SK-N-SH (cell line): Measurements from ENCODE around the gene OSBP2. TPM values are rescaled to one million over a fixed set of nuclear protein-coding genes. Genes with fewer than 3 reads are reported as not detected.

Source experiments
- CTCF ChIA-PET: fragments of 300-600, 350-600 bp; formaldehyde crosslinking; extraction: SDS; loops from one replicate; lab custom pipeline; 2021; lab: Yijun Ruan, JAX
- POLR2A ChIA-PET: fragments of 350-600 bp; sonication (Branson Sonifier 250); formaldehyde crosslinking; extraction: SDS; loops from one replicate; lab custom pipeline; 2020; ENCODE audit warnings: antibody characterized with exemption, inconsistent platforms; lab: Yijun Ruan, JAX
- DNase-seq: peaks from one replicate; pipeline ENCODE4 v3.0.0; 2012
- H2AFZ ChIP-seq: fragments of 200-600 bp; sonication (generic); 2 replicates; pipeline ENCODE4 v1.8.1; 2016; ENCODE audit warnings: antibody characterized with exemption, mild to moderate bottlenecking, low read depth
- H3F3A ChIP-seq: fragments of 200-600 bp; sonication (generic); replicated peaks from 2 replicates; pipeline ENCODE3; 2016; ENCODE audit warnings: antibody characterized with exemption, mild to moderate bottlenecking; ENCODE audit not compliant: insufficient read depth
- H3K27ac ChIP-seq, 2 experiments: fragments of 200-500 bp in 1 of 2; fragments of 200-600 bp in 1 of 2; sonication (Bioruptor generic) in 1 of 2; sonication (generic), shearing (Covaris generic) in 1 of 2; 2 replicates each; pipeline versions ENCODE4 v1.5.1 to v1.6.1; 2014 to 2016; ENCODE audit warnings: low read depth in 2 of 2, inconsistent platforms in 1 of 2, low read length in 1 of 2, mild to moderate bottlenecking in 1 of 2, mixed read lengths in 1 of 2
- H3K27me3 ChIP-seq: fragments of 200-600 bp; sonication (generic), shearing (Covaris generic); 2 replicates; pipeline ENCODE4 v1.6.1; 2016; ENCODE audit warnings: mixed run types; ENCODE audit not compliant: insufficient read depth
- H3K36me3 ChIP-seq, 2 experiments: fragments of 200-500 bp in 1 of 2; fragments of 200-600 bp in 1 of 2; sonication (Bioruptor generic) in 1 of 2; sonication (generic) in 1 of 2; replicated peaks in 1 of 2; 2 replicates each; pipeline versions ENCODE3 to v1.5.1; 2014 to 2016; ENCODE audit warnings: low read length in 1 of 2, mild to moderate bottlenecking in 1 of 2; ENCODE audit not compliant: insufficient read depth in 2 of 2, control insufficient read depth in 1 of 2
- H3K4me1 ChIP-seq, 2 experiments: fragments of 200-500 bp in 1 of 2; fragments of 200-600 bp in 1 of 2; sonication (Bioruptor generic) in 1 of 2; sonication (generic), shearing (Covaris generic) in 1 of 2; 2 replicates each; pipeline versions ENCODE4 v1.5.1 to v1.6.1; 2014 to 2016; ENCODE audit warnings: low read depth in 1 of 2, low read length in 1 of 2, mixed run types in 1 of 2; ENCODE audit not compliant: insufficient read depth in 2 of 2, control insufficient read depth in 1 of 2
- H3K4me2 ChIP-seq: fragments of 200-600 bp; sonication (generic), shearing (Covaris generic); 2 replicates; pipeline ENCODE4 v1.6.1; 2017; ENCODE audit warnings: mixed run types
- H3K4me3 ChIP-seq, 2 experiments: fragments of 200-500 bp in 1 of 2; fragments of 200-600 bp in 1 of 2; sonication (Bioruptor generic) in 1 of 2; sonication (generic), shearing (Covaris generic) in 1 of 2; 2 replicates each; pipeline versions ENCODE4 v1.5.1 to v1.8.1; 2014 to 2016; ENCODE audit warnings: low read depth in 2 of 2, inconsistent platforms in 1 of 2, low read length in 1 of 2, mild to moderate bottlenecking in 1 of 2, mixed read lengths in 1 of 2, moderate library complexity in 1 of 2
- H3K79me2 ChIP-seq: fragments of 200-600 bp; sonication (generic); 2 replicates; pipeline ENCODE4 v1.8.1; 2017; ENCODE audit warnings: mild to moderate bottlenecking; ENCODE audit not compliant: insufficient read depth
- H3K9ac ChIP-seq: fragments of 200-600 bp; sonication (generic); 2 replicates; pipeline ENCODE4 v1.6.1; 2017; ENCODE audit warnings: mixed run types
- H3K9me2 ChIP-seq: fragments of 200-600 bp; sonication (generic); 2 replicates; pipeline ENCODE4 v1.6.1; 2017; ENCODE audit warnings: mixed run types
- H3K9me3 ChIP-seq: fragments of 200-600 bp; sonication (generic); 2 replicates; pipeline ENCODE4 v1.6.1; 2017; ENCODE audit warnings: mixed run types, mild to moderate bottlenecking, moderate library complexity
- H4K20me1 ChIP-seq: fragments of 200-600 bp; sonication (generic); 2 replicates; pipeline ENCODE4 v1.6.1; 2017; ENCODE audit warnings: mild to moderate bottlenecking, mixed run types; ENCODE audit not compliant: insufficient read depth
- FOXM1 ChIP-seq: IDR thresholded peaks from 2 replicates; pipeline ENCODE4 v1.4.0; 2012; ENCODE audit warnings: low read depth, mild to moderate bottlenecking
- GABPA ChIP-seq: IDR thresholded peaks from 2 replicates; pipeline ENCODE4 v1.4.0; 2012; ENCODE audit warnings: low read depth, mild to moderate bottlenecking
- JUND ChIP-seq: IDR thresholded peaks from 2 replicates; pipeline ENCODE4 v1.4.0; 2012
- MEF2A ChIP-seq: IDR thresholded peaks from 2 replicates; pipeline ENCODE4 v1.4.0; 2012; ENCODE audit warnings: low read depth, borderline replicate concordance
- MXI1 ChIP-seq: IDR thresholded peaks from 2 replicates; pipeline ENCODE4 v1.6.1; 2012; ENCODE audit warnings: mild to moderate bottlenecking, low read depth, low read length, improper control_type of control experiment
- NFIC ChIP-seq: IDR thresholded peaks from 2 replicates; pipeline ENCODE4 v1.4.0; 2012; ENCODE audit warnings: borderline replicate concordance
- RAD21 ChIP-seq: IDR thresholded peaks from 2 replicates; pipeline ENCODE4 v1.6.1; 2012; ENCODE audit warnings: mild to moderate bottlenecking, low read length
- RCOR1 ChIP-seq: fragments of 150-350 bp; IDR thresholded peaks from 2 replicates; pipeline ENCODE4 v1.6.1; 2017; ENCODE audit warnings: antibody characterized with exemption, low read length
- REST ChIP-seq: IDR thresholded peaks from 2 replicates; pipeline ENCODE4 v1.6.1; 2012; ENCODE audit warnings: mild to moderate bottlenecking, low read depth, low read length, moderate library complexity
- RXRA ChIP-seq: IDR thresholded peaks from 2 replicates; pipeline ENCODE4 v1.4.0; 2012; ENCODE audit warnings: low read depth, mild to moderate bottlenecking, borderline replicate concordance
- SMC3 ChIP-seq: IDR thresholded peaks from 2 replicates; pipeline ENCODE4 v1.6.1; 2012; ENCODE audit warnings: low read depth, low read length, improper control_type of control experiment
- TCF12 ChIP-seq: IDR thresholded peaks from 2 replicates; pipeline ENCODE4 v1.4.0; 2012
- TEAD4 ChIP-seq: IDR thresholded peaks from 2 replicates; pipeline ENCODE4 v1.4.0; 2012; ENCODE audit warnings: mild to moderate bottlenecking, borderline replicate concordance; ENCODE audit not compliant: insufficient read depth
- WGBS: methylation state at CpG from one replicate; pipeline ENCODE4 v1.1.6; 2017; ENCODE audit warnings: low lambda C conversion rate; 5-methylcytosine and 5-hydroxymethylcytosine counted together
- polyA plus RNA-seq, 3 experiments: library from polyadenylated mRNA; depleted of rRNA; stranded (reverse); fragments of >200 nt; gene quantifications; 2 replicates each; pipeline ENCODE4 v1.2.3, GENCODE V29; 2012
- TF ChIP-seq, protein P1 (sequence below): fragments of 150-350 bp; IDR thresholded peaks from 2 replicates; pipeline ENCODE4 v1.6.1; 2016; ENCODE audit warnings: mild to moderate bottlenecking, low read depth, low read length
- TF ChIP-seq, protein P2 (sequence below): IDR thresholded peaks from 2 replicates; pipeline ENCODE4 v1.4.0; 2012; ENCODE audit warnings: low read depth, borderline replicate concordance

The OSBP2 gene
- polyA plus RNA-seq, 1 of the 3 experiments (the other 2 are of a cell fraction): 3.1 TPM

DNA sequence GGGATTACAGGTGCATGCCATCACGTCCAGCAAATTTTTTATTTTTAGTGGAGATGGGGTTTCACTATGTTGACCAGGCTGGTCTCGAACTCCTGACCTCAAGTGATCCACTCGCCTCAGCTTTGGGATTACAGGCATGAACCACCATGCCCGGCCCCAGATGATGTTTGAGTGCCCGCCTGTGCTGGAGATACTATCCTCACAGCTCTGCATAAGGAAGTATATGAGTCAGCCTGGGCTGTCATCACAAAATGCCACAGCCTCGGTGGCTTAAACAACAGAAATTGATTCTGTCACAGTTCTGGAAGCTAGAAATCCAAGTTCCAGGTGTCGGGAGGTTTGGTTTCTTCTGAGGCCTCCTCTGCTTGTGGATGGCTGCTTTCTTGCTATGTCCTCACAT lies 119.3 kb downstream of the OSBP2 start (continued):
- no peak for TF ChIP-seq RAD21
- TF ChIP-seq GABPA: no peak
- TF ChIP-seq NFIC: no peak
- no peak for TF ChIP-seq TCF12
- TF ChIP-seq TEAD4: no peak
- TF ChIP-seq, protein P1, sequence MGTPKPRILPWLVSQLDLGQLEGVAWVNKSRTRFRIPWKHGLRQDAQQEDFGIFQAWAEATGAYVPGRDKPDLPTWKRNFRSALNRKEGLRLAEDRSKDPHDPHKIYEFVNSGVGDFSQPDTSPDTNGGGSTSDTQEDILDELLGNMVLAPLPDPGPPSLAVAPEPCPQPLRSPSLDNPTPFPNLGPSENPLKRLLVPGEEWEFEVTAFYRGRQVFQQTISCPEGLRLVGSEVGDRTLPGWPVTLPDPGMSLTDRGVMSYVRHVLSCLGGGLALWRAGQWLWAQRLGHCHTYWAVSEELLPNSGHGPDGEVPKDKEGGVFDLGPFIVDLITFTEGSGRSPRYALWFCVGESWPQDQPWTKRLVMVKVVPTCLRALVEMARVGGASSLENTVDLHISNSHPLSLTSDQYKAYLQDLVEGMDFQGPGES: no peak

DNA sequence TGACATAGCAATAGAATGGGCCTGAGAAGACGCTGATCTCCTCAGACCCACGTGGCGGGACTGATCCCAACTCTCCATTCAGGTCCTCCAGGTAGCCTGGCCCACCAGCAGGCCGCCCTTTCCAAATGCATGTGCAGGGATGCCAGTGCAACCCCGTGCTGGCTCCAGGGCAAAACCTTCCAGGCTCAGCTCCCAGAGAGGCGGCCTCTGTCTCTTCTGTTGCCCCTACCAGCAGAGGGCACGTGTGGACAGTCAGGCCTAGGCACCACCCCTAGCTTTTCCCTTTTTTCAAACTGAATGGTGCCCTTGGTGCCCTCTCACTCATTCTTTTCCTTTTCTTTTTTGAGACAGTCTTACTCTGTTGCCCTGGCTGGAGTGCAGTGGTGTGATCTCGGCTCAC lies 121.7 kb downstream of the OSBP2 start:
- CTCF ChIA-PET: interaction anchor here (0.7 to 2.6 kb wide), 3 partner anchors 14 to 53 kb away, joined by 3 to 6 read pairs (median 3); no protein-coding TSS in a partner anchor

More for the DNA sequence above, 121.7 kb downstream of the OSBP2 start:
- H3K4me3 ChIP-seq: no peak overlapping the region
- TF ChIP-seq RXRA (no peak), TEAD4 (no peak), JUND (no peak), NFIC (no peak), SMC3 (no peak), FOXM1 (no peak), MEF2A (no peak), REST (no peak), RAD21 (no peak), RCOR1 (no peak), MXI1 (no peak)
- TF ChIP-seq, protein P2, sequence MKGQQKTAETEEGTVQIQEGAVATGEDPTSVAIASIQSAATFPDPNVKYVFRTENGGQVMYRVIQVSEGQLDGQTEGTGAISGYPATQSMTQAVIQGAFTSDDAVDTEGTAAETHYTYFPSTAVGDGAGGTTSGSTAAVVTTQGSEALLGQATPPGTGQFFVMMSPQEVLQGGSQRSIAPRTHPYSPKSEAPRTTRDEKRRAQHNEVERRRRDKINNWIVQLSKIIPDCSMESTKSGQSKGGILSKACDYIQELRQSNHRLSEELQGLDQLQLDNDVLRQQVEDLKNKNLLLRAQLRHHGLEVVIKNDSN: no peak
- peaks cover 0 to 5% of the 10 kb centered on the region in 2 experiments; a peak in 1 of 4 replicates for H3K4me1 ChIP-seq
- no peaks in the 10 kb centered on the region for H3K9me2 ChIP-seq
- H3K9me3 ChIP-seq: no peaks in the 10 kb centered on the region
- WGBS: 70% methylated on average over 7 of the region's 8 CpGs
- H2AFZ ChIP-seq: no peak overlapping the region
- no peaks in the 10 kb centered on the region for H3K79me2 ChIP-seq
- POLR2A ChIA-PET: no interaction called here
- peaks cover 4% of the 10 kb centered on the region for H3F3A ChIP-seq
- H4K20me1 ChIP-seq: no peaks in the 10 kb centered on the region
- no peak overlapping the region for H3K4me2 ChIP-seq
- H3K9ac ChIP-seq: no peak overlapping the region
- no peaks in the 10 kb centered on the region for H3K36me3 ChIP-seq
- no peaks in the 10 kb centered on the region for H3K27me3 ChIP-seq
- DNase-seq: no peak
- H3K27ac ChIP-seq: no peak overlapping the region
